Stimulated activated CD4-positive, alpha-beta T cell treated with anti-CD3 and anti-CD28 coated beads, Interleukin-12 subunit alpha, Interleukin-12 subunit beta, amount 100 ng/mL, for 48 hours (primary cell): ENCODE results near the gene CLMP.
"Not testable (repeated sequence)": the region's sequence is repeated elsewhere in the genome, so short reads cannot be mapped to it uniquely, and the experiment has no call there.

Source experiments
- DNase-seq, 3 donors: peaks; one replicate each; pipeline ENCODE4 v3.0.0-alpha.2; 2020; ENCODE audit warnings: low read depth in 2 of 3, low spot score in 1 of 3

Gene CLMP

DNA sequence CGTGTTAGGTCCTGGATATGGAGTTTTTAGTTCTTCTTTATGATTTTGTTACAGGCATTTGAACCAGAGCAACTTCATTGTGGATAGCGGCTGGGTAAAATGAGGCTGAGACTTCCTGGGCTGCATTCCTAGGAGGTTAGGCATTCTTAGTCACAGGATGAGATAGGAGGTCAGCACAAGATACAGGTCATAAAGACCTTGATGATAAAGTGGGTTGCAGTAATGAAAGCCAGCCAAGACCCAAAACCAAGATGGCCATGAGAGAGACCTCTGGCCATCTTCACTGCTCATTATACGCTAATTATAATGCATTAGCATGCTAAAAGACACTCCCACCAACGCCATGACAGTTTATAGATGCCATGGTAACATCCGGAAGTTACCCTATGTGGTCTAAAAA lies 23.4 kb upstream of the CLMP start:
- DNase-seq = no peak

DNA sequence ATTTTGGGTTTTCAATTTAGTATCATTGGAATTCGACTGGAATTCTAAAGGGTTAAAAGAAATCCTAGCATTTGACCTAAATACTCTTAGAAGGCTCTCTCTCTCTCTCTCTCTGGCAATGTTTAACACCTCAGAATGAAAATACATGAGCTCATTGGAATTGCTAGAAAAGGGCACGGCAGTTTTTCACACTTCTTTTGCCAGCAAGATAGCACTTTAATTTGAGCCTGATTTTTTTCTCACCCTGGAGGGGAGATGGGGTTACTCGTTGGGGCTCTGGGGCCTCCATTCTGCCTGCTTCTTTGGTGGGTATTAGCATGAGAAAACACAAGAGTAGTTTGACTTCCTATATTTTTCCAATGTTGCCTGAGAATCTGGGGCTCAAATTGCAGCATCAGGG lies 22.8 kb upstream of the CLMP start:
- no peak for DNase-seq

DNA sequence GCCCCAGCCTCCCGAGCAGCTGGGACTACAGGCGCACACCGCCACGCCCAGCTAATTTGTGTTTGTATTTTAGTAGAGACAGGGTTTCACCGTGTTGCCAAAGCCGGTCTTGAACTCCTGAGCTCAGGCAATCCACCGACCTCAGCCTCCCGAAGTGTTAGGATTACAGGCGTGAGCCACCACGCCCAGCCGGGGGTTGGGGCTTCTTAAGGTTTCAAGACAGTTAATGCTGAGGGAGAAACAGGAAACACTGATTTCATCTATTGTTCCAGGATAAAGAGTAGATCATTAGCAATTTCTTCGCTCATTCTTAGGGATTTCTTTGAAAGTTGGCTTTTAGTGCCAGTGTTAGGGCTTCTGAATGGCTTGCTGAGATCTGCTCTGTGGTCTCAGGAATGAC lies 21.2 kb upstream of the CLMP start:
- DNase-seq = no peak

DNA sequence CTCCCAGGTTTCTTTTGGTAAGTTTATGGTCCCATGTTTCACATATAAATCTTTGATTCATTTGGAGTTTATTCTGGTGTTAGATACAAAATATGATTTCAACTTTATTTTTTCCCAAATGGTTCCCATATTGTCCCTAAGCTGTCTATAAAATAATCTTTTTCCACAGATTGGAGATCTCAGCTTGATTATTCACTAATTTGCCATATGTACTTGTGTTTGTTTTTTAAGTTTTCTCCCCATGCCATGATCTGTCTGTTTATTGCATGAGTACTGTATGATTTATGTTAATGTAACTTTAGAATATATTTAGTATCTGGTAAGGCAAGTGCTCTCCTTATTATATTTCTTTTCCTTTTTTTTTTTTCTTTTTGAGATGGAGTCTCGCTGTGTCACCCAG lies 19.9 kb upstream of the CLMP start:
- no peak for DNase-seq

GRCh38 chr11:123214396-123214795 lies 19.3 kb upstream of the CLMP start:
- no peak for DNase-seq

- no peak for DNase-seq
Observed at GRCh38 chr11:123213307-123213771, 18.3 kb upstream of the CLMP start.

DNA sequence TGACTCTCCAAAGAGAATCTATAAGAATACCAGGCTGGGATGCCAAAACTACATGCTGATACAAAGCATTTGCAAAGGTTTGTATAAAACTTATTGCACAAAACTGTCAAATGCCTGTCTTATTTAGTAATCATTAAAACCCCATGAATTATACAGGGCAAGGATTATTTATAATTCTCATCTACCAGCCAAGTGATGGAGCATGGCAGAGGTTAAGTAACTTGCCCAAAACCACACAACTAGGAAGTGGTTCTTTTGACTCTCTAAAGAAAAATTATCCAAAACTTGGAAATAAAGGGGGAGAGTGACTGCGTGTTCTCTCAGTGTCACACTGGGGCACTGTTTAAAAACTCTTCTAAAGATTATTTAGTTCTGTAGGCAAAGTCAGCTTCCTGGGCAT lies 17.4 kb upstream of the CLMP start:
- no peak for DNase-seq

DNA sequence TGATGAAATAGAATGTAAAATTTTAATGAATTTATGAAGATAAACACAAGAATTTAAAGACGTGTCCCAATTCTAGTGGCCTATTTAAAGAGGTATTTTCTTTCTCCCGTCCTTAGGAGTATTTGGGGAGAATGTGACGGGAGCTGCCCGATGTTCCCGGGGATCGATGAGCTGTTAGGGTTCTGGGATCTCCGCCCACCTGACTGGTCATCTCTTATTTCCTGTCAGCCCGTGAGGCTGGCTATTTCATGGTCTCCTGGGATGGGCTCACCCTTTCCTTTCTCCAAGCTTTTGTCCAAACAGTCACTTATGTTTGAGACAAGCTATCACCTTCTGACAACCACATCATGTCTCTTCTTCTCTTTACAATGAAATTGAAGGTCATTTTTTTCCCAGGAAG lies 16.9 kb upstream of the CLMP start:
- no peak for DNase-seq

DNA sequence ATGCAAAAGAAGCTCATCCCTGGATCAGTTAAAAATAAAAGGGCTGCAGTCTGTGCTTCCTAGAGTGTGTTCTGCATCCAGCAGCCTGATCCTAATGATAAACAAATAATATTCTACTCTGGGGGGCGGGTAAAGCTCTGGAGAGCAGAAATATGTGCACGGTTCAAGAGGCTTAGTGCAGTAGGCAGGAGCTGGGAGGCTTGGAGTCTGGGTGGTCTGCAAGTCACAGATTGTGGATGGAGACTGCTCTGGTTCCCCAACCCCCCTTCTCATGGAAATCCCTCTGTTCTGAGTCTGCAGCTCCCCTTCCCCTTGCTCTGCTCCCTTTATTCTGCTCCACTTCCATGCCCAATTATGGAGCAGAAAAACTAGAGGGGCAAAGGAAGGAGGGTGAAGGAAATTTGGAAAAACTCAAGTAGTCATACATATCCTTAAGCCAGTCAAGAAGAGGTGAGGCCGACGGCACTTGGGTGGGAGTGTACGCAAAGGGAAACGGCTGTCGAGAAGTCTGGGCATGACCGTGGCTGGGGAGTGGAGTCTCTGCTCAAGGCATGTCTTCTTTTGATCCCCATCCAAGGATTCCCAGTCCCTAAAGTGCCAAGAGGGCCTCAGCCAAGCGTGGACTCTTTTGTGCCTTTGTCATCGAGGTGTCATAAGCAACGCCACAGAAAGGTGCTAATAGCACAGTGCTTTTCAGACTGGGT lies 16.3 kb upstream of the CLMP start:
- no peak for DNase-seq

DNA sequence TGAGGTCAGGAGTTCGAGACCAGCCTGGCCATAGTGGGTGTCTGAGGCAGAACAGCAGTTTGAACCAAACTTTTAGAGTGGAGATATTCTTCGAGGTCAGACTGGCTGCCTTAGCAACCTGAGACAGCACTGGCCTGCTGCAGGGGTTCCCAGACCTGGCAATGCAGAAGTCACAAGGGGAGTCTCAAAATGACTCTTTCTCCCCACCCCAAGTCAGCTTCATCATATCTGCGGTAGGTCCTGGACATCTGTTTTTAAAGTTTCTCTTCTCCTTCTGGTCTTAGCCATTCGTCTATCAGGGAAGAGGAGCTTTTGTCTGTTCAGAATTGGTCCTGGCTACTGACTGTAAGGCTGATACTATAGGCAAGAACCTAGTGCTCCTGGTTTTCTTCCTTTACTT lies 14.5 kb upstream of the CLMP start:
- DNase-seq = no peak

DNA sequence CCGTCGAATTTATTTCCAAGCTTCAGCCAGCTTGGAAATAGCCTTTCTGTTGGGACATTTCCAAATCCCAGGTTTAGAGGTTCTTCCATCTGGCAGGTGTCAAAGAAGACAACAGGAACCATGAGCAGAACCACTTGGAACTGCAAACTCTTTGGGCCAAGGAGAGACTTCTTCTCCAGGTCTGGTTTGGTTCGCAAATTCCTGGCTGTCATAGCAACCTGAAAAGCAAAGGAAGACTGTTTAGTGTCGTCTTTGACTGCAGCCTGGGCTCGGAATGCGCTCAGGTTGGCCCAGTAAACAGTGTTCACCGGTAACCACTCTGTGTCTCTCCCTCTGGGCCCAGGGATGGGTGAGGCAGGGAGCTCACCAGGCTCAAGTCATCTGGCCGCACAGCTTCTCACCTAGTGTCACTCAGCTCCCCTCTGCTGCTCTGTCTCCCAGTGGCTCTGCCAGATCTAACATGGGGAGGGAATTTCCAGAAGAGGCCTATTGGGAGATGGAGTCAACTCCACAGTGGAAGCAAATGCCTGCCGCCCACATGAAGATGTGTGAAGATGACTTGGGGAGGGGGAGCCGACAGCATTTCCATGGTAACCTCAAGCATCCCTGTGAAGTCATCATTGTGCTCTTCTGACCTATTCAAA lies 11.9 kb upstream of the CLMP start:
- no peak for DNase-seq

DNA sequence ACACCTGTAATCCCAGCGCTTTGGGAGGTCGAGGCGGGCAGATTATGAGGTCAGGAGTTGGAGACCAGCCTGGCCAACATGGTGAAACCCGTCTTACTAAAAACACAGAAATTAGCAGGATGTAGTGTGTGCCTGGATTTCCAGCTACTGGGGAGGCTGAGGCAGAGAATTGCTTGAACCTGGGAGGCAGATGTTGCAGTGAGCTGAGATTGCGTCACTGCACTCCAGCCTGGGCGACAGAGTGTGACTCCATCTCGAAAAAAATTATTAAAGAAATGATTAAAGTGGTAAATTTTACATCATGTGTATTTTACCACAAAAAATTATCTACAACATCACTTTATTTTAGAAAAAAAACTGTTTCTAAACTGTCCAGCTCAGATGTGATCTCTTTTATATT lies 11.0 kb upstream of the CLMP start:
- not testable (repeated sequence) for DNase-seq

DNA sequence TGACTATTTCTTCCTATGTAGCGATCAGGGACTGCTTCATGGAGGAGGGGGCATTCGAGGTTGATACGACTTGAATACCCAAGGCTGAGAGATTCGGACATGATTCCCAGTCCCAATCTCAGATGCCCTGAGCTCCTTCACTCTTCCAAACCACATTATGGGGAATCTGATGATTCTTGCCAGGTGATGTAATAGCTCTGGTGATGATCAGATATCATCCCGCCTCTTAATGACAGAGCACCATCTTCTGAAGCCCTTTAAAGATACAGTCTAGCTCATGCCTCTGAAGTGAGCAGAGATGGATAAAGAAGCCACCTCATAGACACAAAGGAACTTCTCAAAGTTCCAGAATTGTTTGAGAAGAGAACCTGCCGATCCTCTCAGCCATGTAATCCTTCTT lies 8.9 kb upstream of the CLMP start:
- DNase-seq = no peak

DNA sequence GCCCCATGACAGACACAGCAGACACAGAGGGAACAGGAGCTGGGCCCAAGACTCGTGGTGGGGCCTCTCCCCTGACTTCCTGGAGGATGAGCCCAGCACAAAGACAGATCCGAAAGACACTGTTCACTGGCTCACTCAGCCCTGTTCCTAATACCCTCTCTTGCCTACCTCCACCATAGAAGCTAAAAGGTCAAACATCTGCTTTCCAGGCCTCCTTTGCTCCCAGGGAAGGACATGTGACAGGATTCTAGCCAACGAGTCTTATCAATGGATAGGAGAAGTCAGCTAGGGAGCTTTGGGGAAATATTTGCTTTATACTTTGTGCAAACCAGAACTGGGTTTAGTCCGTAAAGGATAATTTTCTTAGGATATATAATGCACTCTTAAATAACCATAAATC lies 8.4 kb upstream of the CLMP start:
- DNase-seq = no peak

- no peak for DNase-seq
Observed at GRCh38 chr11:123202155-123203151, 7.4 kb upstream of the CLMP start.

DNA sequence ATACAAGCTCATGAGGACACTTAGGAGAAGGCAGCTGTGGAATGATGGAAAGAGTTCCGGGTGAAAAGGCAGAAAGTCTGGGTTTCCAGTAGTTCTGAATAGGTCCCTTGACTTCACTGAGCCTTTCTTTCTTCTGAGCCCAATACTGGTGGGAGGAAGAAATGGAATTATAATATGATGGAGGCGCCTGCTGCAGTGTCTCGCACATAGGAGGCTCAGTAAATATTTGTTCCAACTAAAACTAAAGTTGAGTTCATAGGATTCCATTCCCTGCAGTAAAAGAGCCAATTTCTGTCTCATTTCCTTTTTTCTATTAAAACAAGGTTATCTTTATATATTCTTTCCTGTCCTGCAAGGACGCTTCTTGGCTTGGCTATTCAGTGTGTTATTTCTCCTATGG lies 5.2 kb upstream of the CLMP start:
- DNase-seq = no peak

DNA sequence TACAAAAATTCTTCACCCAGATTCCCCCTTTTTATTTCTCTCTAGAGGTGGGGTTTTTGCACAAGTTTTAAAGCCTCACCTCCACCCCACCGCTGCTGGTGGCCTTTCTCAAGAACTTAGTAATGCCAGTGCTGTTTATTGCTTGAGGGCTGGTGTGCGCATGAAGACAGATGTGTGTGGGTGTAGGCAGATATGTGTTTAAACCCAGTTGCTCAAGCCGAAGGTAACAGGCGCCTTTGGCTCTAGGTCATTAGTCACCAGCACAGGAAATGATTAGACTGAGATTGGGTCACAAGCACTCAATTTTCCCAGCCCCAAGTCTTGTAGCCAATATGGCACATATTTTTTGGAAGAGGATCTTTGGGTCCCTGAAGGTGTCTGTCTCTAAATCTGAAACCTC lies 2.7 kb upstream of the CLMP start:
- DNase-seq = no peak

DNA sequence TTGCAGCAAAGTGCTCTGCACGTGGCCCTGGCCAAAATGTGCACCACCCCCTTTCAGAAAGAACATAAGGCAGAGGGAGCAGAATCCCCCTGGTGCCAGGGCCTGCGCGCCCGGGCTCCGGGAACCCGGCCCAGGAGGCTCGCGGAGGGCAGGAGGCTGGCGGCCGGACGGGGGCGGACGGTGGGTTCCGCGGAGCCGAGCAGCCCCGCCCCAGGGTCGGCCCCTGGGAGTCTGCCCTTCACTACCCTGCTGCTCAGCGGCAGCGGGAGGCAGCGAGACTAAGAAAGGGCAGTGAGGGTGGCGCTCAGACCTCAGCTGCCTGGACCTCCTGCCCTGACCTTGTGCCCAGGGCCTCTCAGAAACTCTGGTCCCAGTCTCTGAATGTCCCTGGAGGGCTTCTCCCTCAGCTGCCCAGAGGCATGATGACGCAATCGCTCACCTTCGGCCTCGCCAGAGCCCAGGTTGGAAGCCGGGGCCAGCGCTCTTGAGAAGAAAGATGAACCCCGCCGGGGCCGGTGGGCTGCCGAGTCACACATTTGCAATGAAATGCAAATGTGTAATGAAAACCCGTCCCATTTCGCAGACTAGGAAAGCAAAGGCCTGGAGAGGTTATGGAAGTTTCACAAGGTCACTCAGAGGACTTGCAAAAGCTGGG lies 1.1 kb upstream of the CLMP start:
- no peak for DNase-seq

GRCh38 chr11:123194337-123195187 lies 486 bp downstream of the CLMP start:
- no peak for DNase-seq

DNA sequence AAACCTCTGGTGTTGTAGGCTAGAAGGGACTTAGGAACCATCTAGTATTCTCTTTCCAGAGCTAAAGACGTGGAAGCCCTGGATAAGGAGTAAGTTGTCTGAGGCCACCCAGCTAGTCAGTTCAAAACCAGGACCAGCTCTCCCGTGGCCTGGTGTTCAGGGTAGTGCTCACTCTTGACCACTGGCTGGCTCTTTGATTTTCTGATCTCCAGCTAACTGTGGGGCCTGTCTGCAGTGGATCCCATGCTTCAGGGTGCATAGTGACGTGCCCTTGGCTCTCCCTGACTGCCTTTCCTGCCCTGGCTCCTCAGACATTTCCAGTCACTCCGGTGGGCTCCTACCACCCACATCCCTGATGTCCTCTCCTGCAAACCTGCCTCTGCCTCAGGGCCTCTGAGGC lies 1.3 kb downstream of the CLMP start:
- no peak for DNase-seq
